Suppressor macrophage treated with lipopolysaccharide for 1 hour (primary cell): ENCODE data around the gene HDHD2.
"Not testable (repeated sequence)": the region's sequence is repeated elsewhere in the genome, so short reads cannot be mapped to it uniquely, and the experiment has no call there.

Experiments used
- DNase-seq, 3 donors: peaks; one replicate each; pipeline ENCODE4 v3.0.0-alpha.2; 2020 to 2022

Gene HDHD2

GRCh38 chr18:47150029-47150823 is at the start of gene HDHD2:
Gene HDHD2 (minus strand): TSS chr18:47150500. CDS start chr18:47136439, 14,061 bp downstream.
- peak; percentile 89 to 95 (median 92) for DNase-seq

GRCh38 chr18:47195961-47196360 is 45.7 kb upstream of the HDHD2 start:
- DNase-seq, result not testable (repeated sequence)

- peak; percentile 42 to 56 (median 44) for DNase-seq
Measured at GRCh38 chr18:47191961-47192360, 41.7 kb upstream of the HDHD2 start.

- DNase-seq, result no peak
Measured at GRCh38 chr18:47187721-47188120, 37.4 kb upstream of the HDHD2 start.

GRCh38 chr18:47184419-47185050 is 34.2 kb upstream of the HDHD2 start:
- DNase-seq, result peak; percentile 60 to 67 (median 61)

- DNase-seq, result peak; percentile 56 to 73 (median 71)
Measured at GRCh38 chr18:47182156-47182555, 31.9 kb upstream of the HDHD2 start.

GRCh38 chr18:47180765-47181164 is 30.5 kb upstream of the HDHD2 start:
- no peak for DNase-seq

- DNase-seq, result no peak
Measured at GRCh38 chr18:47179520-47179919, 29.2 kb upstream of the HDHD2 start.

- peak; percentile 94 to 97 (median 97) for DNase-seq
Measured at GRCh38 chr18:47175898-47176575, 25.7 kb upstream of the HDHD2 start, which contains the start of gene IER3IP1. Gene IER3IP1 (minus strand): TSS chr18:47176364. CDS start chr18:47176277, 87 bp downstream.

- DNase-seq, result peak in 1 of 3 donors; percentile 42
Measured at GRCh38 chr18:47175283-47175897, 25.1 kb upstream of the HDHD2 start.

- no peak for DNase-seq
Measured at GRCh38 chr18:47174545-47175116, 24.3 kb upstream of the HDHD2 start.

- no peak for DNase-seq
Measured at GRCh38 chr18:47172476-47172875, 22.2 kb upstream of the HDHD2 start.

- no peak for DNase-seq
Measured at GRCh38 chr18:47168913-47169312, 18.6 kb upstream of the HDHD2 start.

- no peak for DNase-seq
Measured at GRCh38 chr18:47168509-47168908, 18.2 kb upstream of the HDHD2 start.

- no peak for DNase-seq
Measured at GRCh38 chr18:47166294-47166693, 16.0 kb upstream of the HDHD2 start.

- peak in 2 of 3 donors; percentile 8 to 59 for DNase-seq
Measured at GRCh38 chr18:47163241-47163640, 12.9 kb upstream of the HDHD2 start.

GRCh38 chr18:47160256-47160655 is 10.0 kb upstream of the HDHD2 start:
- DNase-seq, result no peak

GRCh38 chr18:47158404-47158803 is 8.1 kb upstream of the HDHD2 start:
- not testable (repeated sequence) for DNase-seq

- no peak for DNase-seq
Measured at GRCh38 chr18:47151439-47151838, 1.1 kb upstream of the HDHD2 start.

GRCh38 chr18:47150824-47151366 is 595 bp upstream of the HDHD2 start:
- DNase-seq, result peak in 2 of 3 donors; percentile 29 to 30

GRCh38 chr18:47149457-47150028 is 757 bp downstream of the HDHD2 start:
- peak in 1 of 3 donors; percentile 1 for DNase-seq

- DNase-seq, result no peak
Measured at GRCh38 chr18:47146206-47146605, 4.1 kb downstream of the HDHD2 start.
